HUES6 (cell line): ENCODE results near the gene IRS4.
A peak's percentile ranks its signal among the peaks of the same experiment; 100 is the strongest.

Source experiments
- H3K27ac ChIP-seq: 2 replicates; pipeline ENCODE4 v1.7.0; 2013; ENCODE audit warnings: low read depth, mild to moderate bottlenecking, low read length, inconsistent platforms
- H3K27me3 ChIP-seq: 2 replicates; pipeline ENCODE4 v1.6.1; 2013; ENCODE audit warnings: low read length; ENCODE audit not compliant: control insufficient read depth, insufficient read depth
- H3K36me3 ChIP-seq: 2 replicates; pipeline ENCODE4 v1.6.1; 2013; ENCODE audit warnings: low read length; ENCODE audit not compliant: control insufficient read depth, insufficient read depth
- H3K4me1 ChIP-seq: 2 replicates; pipeline ENCODE4 v1.6.1; 2013; ENCODE audit warnings: low read length; ENCODE audit not compliant: control insufficient read depth, insufficient read depth
- H3K4me3 ChIP-seq: 2 replicates; pipeline ENCODE4 v1.5.1; 2013; ENCODE audit warnings: low read depth, low read length
- H3K9ac ChIP-seq: one replicate; pipeline ENCODE4 v1.6.1; 2013; ENCODE audit warnings: mild to moderate bottlenecking, low read length
- H3K9me3 ChIP-seq: 2 replicates; pipeline ENCODE4 v1.6.1; 2013; ENCODE audit warnings: low read depth, low read length; ENCODE audit not compliant: control insufficient read depth, insufficient read depth

The IRS4 gene

DNA sequence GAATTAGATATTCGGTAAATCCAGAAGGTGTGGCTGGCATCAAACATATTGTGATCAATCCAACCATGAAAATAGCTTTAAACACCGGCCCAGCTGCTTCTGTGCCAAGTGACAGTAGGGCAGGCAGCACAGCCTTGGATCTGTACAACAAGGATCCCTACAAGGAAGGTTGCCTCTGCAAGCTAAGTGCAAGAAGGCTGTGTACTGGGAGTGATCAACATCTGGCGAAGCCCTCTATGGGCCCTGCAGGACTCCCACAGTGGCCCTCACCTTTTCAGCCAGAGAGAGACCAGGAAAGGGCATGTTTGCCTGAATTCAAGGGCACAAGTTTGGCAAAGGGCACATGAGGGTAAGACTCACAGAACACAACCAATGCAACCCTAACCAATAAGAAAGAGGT is 9.6 kb downstream of the IRS4 start:
- peak overlapping the region; percentile 2 for H3K9ac ChIP-seq
- H3K36me3 ChIP-seq = peaks cover 10% of the 10 kb centered on the region
- H3K4me3 ChIP-seq = no peak overlapping the region
- H3K4me1 ChIP-seq = peaks cover 73% of the 10 kb centered on the region
- peaks cover 9% of the 10 kb centered on the region for H3K27me3 ChIP-seq
- H3K9me3 ChIP-seq = no peaks in the 10 kb centered on the region
- H3K27ac ChIP-seq = no peak overlapping the region

DNA sequence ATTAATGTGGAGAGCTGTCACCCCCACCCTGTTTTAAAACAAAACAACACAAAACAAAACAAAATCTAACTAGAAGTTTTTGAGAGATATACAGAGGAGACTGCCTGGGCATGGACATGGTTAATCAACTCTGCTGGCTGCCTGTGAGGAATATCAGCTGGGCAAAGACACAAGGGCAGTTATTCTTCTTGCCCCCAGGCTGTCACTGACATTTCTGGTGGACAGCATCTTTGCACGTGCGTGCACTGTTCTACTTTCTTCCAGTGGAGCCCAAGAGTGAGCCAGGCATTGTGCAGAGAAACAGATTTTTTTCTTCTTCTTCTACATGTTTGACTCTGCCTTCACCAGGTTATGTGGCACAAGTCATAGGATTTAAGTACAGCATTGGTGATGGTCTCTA is 13.8 kb downstream of the IRS4 start:
- Histone ChIP-seq H3K27ac (no peak overlapping the region), H3K9me3 (no peaks in the 10 kb centered on the region), H3K4me1 (peaks cover 39% of the 10 kb centered on the region), H3K9ac (no peak overlapping the region), H3K4me3 (no peak overlapping the region), H3K27me3 (no peaks in the 10 kb centered on the region), H3K36me3 (peaks cover 19% of the 10 kb centered on the region)

- no peak overlapping the region for H3K4me3 ChIP-seq
- H3K9ac ChIP-seq = no peak overlapping the region
- H3K4me1 ChIP-seq = peaks cover 4% of the 10 kb centered on the region
- no peaks in the 10 kb centered on the region for H3K36me3 ChIP-seq
- peaks cover 7% of the 10 kb centered on the region for H3K9me3 ChIP-seq
- no peaks in the 10 kb centered on the region; the same call in 1 of the 2 replicates for H3K27me3 ChIP-seq
- no peak overlapping the region for H3K27ac ChIP-seq
Measured at GRCh38 chrX:108712886-108713285, 23.5 kb downstream of the IRS4 start.

DNA sequence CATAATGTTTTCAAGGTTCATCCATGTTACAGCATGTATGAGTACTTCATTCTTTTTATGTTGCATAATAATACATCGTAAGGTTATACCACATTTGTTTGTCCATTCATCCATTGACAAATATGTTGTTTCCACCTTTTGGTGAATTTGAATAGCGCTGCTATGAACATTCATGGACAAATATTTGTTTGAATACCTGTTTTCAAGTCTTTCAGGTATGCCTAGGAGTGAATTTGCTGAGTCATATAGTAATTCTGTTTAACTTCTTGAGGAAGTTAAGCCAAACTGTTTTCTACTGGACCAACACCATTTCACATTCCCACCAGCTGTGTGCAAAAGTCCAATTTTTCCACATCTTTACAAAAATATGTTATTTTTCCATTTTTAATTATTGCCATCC is 31.5 kb downstream of the IRS4 start:
- H3K4me3 ChIP-seq = no peak overlapping the region
- no peaks in the 10 kb centered on the region for H3K4me1 ChIP-seq
- H3K27me3 ChIP-seq = no peaks in the 10 kb centered on the region; the same call in 1 of the 2 replicates
- no peak overlapping the region for H3K9ac ChIP-seq
- no peak overlapping the region for H3K27ac ChIP-seq
- H3K9me3 ChIP-seq = no peaks in the 10 kb centered on the region
- H3K36me3 ChIP-seq = no peaks in the 10 kb centered on the region

DNA sequence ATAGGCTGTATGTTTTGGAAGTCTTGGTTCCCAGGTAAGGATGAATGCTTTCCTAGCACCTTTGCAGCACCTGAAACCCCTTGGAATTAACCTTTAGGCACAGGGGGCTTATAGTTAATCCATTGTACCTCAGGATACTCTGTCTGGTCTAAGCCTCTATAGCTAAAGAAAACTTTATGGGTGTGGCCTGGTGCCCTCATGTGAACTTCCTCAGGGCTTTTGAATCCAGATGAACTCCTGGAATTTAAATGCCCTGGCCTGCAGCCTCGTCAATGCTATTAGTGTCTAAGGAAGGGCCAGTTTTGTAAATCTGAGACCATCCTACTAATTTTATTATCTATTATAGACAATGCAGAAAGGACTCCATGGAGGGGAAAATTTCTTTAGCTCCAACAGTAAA is 33.8 kb downstream of the IRS4 start:
- Histone ChIP-seq H3K4me3 (no peak overlapping the region), H3K27me3 (no peaks in the 10 kb centered on the region; the same call in 1 of the 2 replicates), H3K9ac (no peak overlapping the region), H3K27ac (no peak overlapping the region), H3K9me3 (no peaks in the 10 kb centered on the region), H3K36me3 (no peaks in the 10 kb centered on the region), H3K4me1 (no peaks in the 10 kb centered on the region)

GRCh38 chrX:108701633-108702032 is 34.7 kb downstream of the IRS4 start:
- Histone ChIP-seq H3K9ac (no peak overlapping the region), H3K27ac (no peak overlapping the region), H3K27me3 (no peaks in the 10 kb centered on the region; the same call in 1 of the 2 replicates), H3K4me3 (no peak overlapping the region), H3K4me1 (no peaks in the 10 kb centered on the region), H3K9me3 (no peaks in the 10 kb centered on the region), H3K36me3 (no peaks in the 10 kb centered on the region)

DNA sequence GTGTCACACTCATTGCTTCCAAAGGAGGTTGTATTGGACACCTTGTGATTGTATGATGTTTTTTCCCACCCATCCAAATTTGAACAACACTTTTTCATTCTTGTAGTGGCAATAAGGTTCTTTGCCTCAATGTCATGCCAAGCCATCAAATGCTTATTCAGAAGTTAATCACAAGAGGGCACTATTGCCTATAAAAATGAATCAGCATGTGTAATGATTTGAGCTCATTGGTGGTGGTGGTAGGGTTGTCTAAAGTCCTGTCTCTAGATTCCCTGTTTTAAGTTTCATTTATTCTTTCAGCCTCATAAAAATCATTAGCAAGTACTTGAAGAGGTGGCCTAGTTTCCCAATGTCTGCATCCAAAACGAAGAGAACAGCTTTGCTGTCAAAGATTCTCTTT is 37.0 kb downstream of the IRS4 start:
- Histone ChIP-seq H3K9ac (no peak overlapping the region), H3K27me3 (no peaks in the 10 kb centered on the region; the same call in 1 of the 2 replicates), H3K36me3 (peaks cover 12% of the 10 kb centered on the region), H3K4me3 (no peak overlapping the region), H3K27ac (no peak overlapping the region), H3K9me3 (no peaks in the 10 kb centered on the region), H3K4me1 (no peaks in the 10 kb centered on the region)

DNA sequence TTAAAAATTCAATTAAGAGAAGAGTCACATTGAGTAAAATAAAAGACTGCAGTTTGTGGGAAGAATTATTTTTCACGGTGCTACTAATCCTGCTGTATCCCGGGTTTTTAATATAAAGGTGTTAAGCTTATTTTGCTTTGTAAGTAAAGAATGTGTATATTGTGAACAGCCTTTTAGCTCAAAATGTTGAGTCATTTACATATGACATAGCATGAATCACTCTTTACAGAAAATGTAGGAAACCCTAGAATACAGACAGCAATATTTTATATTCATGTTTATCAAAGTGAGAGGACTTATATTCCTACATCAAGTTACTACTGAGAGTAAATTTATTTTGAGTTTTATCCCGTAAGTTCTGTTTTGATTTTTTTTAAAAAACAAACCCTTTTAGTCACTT is 39.7 kb downstream of the IRS4 start:
- H3K27me3 ChIP-seq = no peaks in the 10 kb centered on the region; the same call in 1 of the 2 replicates

More for the DNA sequence above, 39.7 kb downstream of the IRS4 start:
- H3K9ac ChIP-seq = no peak overlapping the region
- H3K9me3 ChIP-seq = no peaks in the 10 kb centered on the region
- no peak overlapping the region for H3K27ac ChIP-seq
- no peaks in the 10 kb centered on the region for H3K4me1 ChIP-seq
- no peak overlapping the region for H3K4me3 ChIP-seq
- peaks cover 22% of the 10 kb centered on the region for H3K36me3 ChIP-seq
